ENCODE results near the gene DUSP22.

DNA sequence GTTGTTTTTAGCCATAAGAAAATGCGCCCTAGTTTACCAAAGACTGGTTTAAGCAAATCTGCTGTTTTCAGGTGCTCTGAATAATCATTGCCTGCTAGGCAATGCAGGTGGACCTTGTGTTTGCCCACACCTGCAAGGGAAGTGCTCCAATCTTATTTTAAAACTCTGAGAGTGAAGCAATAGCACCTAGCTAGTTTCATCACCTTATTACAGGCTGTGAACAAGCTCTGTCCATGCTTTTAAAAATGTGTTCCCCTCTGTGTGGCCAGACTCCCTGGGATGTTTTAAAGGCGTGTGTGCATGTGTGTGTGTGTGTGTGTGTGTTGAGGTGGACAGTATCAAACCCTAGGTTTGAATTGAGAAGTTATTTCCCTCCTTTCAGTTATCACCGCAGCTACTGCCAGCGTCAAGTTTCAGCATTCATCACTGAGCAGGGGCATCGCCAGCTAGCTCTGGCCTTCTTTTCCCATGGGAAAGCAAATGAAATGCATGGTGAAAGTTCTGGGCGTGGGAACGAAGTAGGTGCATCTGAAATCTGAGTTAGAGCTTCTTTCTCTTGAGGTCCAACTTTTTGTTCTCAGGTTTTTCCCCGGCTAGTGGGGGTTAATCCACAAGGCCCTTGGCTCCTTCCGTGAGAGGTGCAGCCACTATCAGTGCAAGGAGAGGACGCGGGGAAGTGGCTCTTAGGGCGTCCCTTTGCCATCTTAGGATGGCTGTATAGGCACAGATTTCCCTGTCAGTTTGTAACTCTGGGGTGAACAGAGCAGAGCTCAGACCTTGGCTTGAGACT, 30.8 kb downstream of the DUSP22 start:
- TF ChIP-seq, protein P1, sequence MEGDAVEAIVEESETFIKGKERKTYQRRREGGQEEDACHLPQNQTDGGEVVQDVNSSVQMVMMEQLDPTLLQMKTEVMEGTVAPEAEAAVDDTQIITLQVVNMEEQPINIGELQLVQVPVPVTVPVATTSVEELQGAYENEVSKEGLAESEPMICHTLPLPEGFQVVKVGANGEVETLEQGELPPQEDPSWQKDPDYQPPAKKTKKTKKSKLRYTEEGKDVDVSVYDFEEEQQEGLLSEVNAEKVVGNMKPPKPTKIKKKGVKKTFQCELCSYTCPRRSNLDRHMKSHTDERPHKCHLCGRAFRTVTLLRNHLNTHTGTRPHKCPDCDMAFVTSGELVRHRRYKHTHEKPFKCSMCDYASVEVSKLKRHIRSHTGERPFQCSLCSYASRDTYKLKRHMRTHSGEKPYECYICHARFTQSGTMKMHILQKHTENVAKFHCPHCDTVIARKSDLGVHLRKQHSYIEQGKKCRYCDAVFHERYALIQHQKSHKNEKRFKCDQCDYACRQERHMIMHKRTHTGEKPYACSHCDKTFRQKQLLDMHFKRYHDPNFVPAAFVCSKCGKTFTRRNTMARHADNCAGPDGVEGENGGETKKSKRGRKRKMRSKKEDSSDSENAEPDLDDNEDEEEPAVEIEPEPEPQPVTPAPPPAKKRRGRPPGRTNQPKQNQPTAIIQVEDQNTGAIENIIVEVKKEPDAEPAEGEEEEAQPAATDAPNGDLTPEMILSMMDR (IDR thresholded peaks at IDR 0.05): no peak
- TF ChIP-seq EP300 (IDR thresholded peaks at IDR 0.05): no peak
